GM23338 (cell line): ENCODE data around the gene EXOC2. TPM values are rescaled to one million over a fixed set of nuclear protein-coding genes. Genes with fewer than 3 reads are reported as not detected.

ENCODE experiments used
- ATAC-seq: fragments of 200-7000 bp; cut with Tn5 transposase; 3 replicates; pipeline ENCODE4 v1.9.1; 2020
- DNase-seq: peaks from one replicate; pipeline ENCODE4 v3.0.0-alpha.2; 2015; ENCODE audit warnings: low spot score
- H2AFZ ChIP-seq: fragments of 200-600 bp; sonication (generic); 2 replicates; pipeline ENCODE4 v1.8.0; 2016; ENCODE audit warnings: antibody characterized with exemption, mild to moderate bottlenecking, moderate library complexity
- H3F3A ChIP-seq: fragments of 200-600 bp; sonication (generic); replicated peaks from 2 replicates; pipeline ENCODE4 v1.8.0; 2017; ENCODE audit warnings: antibody characterized with exemption, mixed run types, low read depth
- H3K27ac ChIP-seq: fragments of 200-600 bp; sonication (generic); 2 replicates; pipeline ENCODE4 v1.6.1; 2016; ENCODE audit warnings: low read depth
- H3K27me3 ChIP-seq: fragments of 200-600 bp; sonication (generic); 2 replicates; pipeline ENCODE4 v1.8.0; 2016; ENCODE audit warnings: mild to moderate bottlenecking, mixed run types, moderate library complexity; ENCODE audit not compliant: insufficient read depth
- H3K36me3 ChIP-seq: fragments of 200-600 bp; sonication (generic); 2 replicates; pipeline ENCODE4 v1.8.0; 2016; ENCODE audit warnings: mild to moderate bottlenecking; ENCODE audit not compliant: insufficient read depth
- H3K4me1 ChIP-seq: fragments of 200-600 bp; sonication (generic); 2 replicates; pipeline ENCODE4 v1.8.0; 2016; ENCODE audit warnings: mild to moderate bottlenecking, moderate library complexity; ENCODE audit not compliant: insufficient read depth
- H3K4me2 ChIP-seq: fragments of 200-600 bp; sonication (generic); 2 replicates; pipeline ENCODE4 v1.7.1; 2017; ENCODE audit warnings: mixed run types
- H3K4me3 ChIP-seq: fragments of 200-600 bp; sonication (generic); 2 replicates; pipeline ENCODE4 v1.6.1; 2016; ENCODE audit warnings: mixed run types
- H3K79me2 ChIP-seq: fragments of 200-600 bp; sonication (generic); replicated peaks from 2 replicates; pipeline ENCODE4 v1.8.0; 2017; ENCODE audit warnings: mild to moderate bottlenecking; ENCODE audit not compliant: insufficient read depth
- H3K9me2 ChIP-seq: fragments of 200-600 bp; sonication (generic); 2 replicates; pipeline ENCODE4 v1.8.0; 2017; ENCODE audit not compliant: insufficient read depth
- H4K20me1 ChIP-seq: fragments of 200-600 bp; sonication (generic); replicated peaks from 2 replicates; pipeline ENCODE4 v1.8.0; 2017; ENCODE audit warnings: mild to moderate bottlenecking; ENCODE audit not compliant: insufficient read depth
- H3K27ac Mint-ChIP-seq: 2 replicates; pipeline ENCODE4 v1.8.0; 2020; ENCODE audit warnings: inconsistent platforms, mild to moderate bottlenecking, moderate library complexity, mixed read lengths
- H3K27me3 Mint-ChIP-seq: 3 replicates; pipeline ENCODE4 v1.8.0; 2022; ENCODE audit warnings: low read depth, mild to moderate bottlenecking, moderate library complexity, mixed read lengths, inconsistent platforms; ENCODE audit not compliant: insufficient read depth, poor library complexity
- H3K36me3 Mint-ChIP-seq: 3 replicates; pipeline ENCODE4 v1.8.0; 2021; ENCODE audit warnings: low read depth, mild to moderate bottlenecking, inconsistent platforms, moderate library complexity, mixed read lengths
- H3K4me1 Mint-ChIP-seq: 3 replicates; pipeline ENCODE4 v1.8.0; 2020; ENCODE audit warnings: mild to moderate bottlenecking, inconsistent platforms, mixed read lengths
- H3K4me3 Mint-ChIP-seq: 3 replicates; pipeline ENCODE4 v1.8.0; 2021; ENCODE audit warnings: moderate library complexity, mild to moderate bottlenecking, inconsistent platforms, mixed read lengths
- H3K9me3 Mint-ChIP-seq: 3 replicates; pipeline ENCODE4 v1.8.0; 2020; ENCODE audit warnings: moderate library complexity, mild to moderate bottlenecking, inconsistent platforms, mixed read lengths
- CREB1 ChIP-seq: fragments of 250-450 bp; sonication (Bioruptor Pico); IDR thresholded peaks from 2 replicates; pipeline ENCODE4 v1.5.0; 2020; ENCODE audit warnings: low read depth, mild to moderate bottlenecking, moderate library complexity
- CTCF ChIP-seq, 2 experiments: fragments of 200-600 bp in 1 of 2; sonication (generic) in 1 of 2; conservative IDR thresholded peaks; 2 replicates each; pipeline versions ENCODE4 v1.5.1 to v1.6.1; 2016 to 2017; ENCODE audit warnings: antibody characterized with exemption in 2 of 2, low read depth in 2 of 2, mild to moderate bottlenecking in 2 of 2, moderate library complexity in 1 of 2
- ETS1 ChIP-seq: IDR thresholded peaks from 2 replicates; pipeline ENCODE4 v1.6.1; 2016; ENCODE audit warnings: antibody characterized with exemption
- EZH2phosphoT487 ChIP-seq: fragments of 200-600 bp; sonication (generic); IDR thresholded peaks from one replicate; pipeline ENCODE4 v1.8.1; 2018; ENCODE audit warnings: antibody characterized with exemption; ENCODE audit not compliant: unreplicated experiment
- NANOG ChIP-seq: IDR thresholded peaks from 2 replicates; pipeline ENCODE4 v1.6.1; 2016; ENCODE audit warnings: antibody characterized with exemption, borderline replicate concordance
- POLR2AphosphoS5 ChIP-seq: IDR thresholded peaks from 2 replicates; pipeline ENCODE4 v1.6.1; 2016; ENCODE audit warnings: antibody characterized with exemption, low read depth
- REST ChIP-seq: IDR thresholded peaks from one replicate; pipeline ENCODE4 v1.6.1; 2018; ENCODE audit warnings: antibody characterized with exemption; ENCODE audit not compliant: unreplicated experiment
- STAT1 ChIP-seq: IDR thresholded peaks from one replicate; pipeline ENCODE4 v1.6.1; 2016; ENCODE audit warnings: antibody characterized with exemption; ENCODE audit not compliant: unreplicated experiment
- ZNF114 ChIP-seq: fragments of 250-450 bp; sonication (Bioruptor Pico); IDR thresholded peaks from 2 replicates; pipeline ENCODE4 v1.5.0; 2020; ENCODE audit warnings: mild to moderate bottlenecking, moderate library complexity
- ZNF331 ChIP-seq: fragments of 250-450 bp; sonication (Bioruptor Pico); IDR thresholded peaks from 2 replicates; pipeline ENCODE4 v1.5.0; 2020; ENCODE audit warnings: low read depth, mild to moderate bottlenecking, moderate library complexity
- polyA plus RNA-seq: library from polyadenylated mRNA; unstranded; fragments of >200 nt; fragmentation: Nextera tagmentation; extraction: Ambion mirVana; gene quantifications from 2 replicates; pipeline ENCODE4 v1.2.1, GENCODE V29; 2016
- total RNA-seq: library from RNA; depleted of rRNA; stranded (reverse); fragments of >200 nt; shearing (Covaris generic); gene quantifications from 2 replicates; pipeline ENCODE4 v1.2.3, GENCODE V29; 2014

Gene EXOC2
- total and polyA plus RNA-seq, 2 experiments from 2014 or later: 28.7 to 93.6 TPM

- TF ChIP-seq REST: no peak
- TF ChIP-seq ETS1: no peak
- no peak for TF ChIP-seq ZNF114
- no peak for TF ChIP-seq STAT1
- TF ChIP-seq NANOG: no peak
- TF ChIP-seq CREB1 (CRISPR knock-in tag): no peak
- no peak for TF ChIP-seq ZNF331
- no peak for TF ChIP-seq EZH2phosphoT487
- TF ChIP-seq POLR2AphosphoS5: no peak
- TF ChIP-seq CTCF (conservative IDR thresholded peaks at IDR 0.05; ENCODE audit: low read depth in 2 of 2): no peak
Measured at GRCh38 chr6:718345-718744, 25.4 kb upstream of the EXOC2 start (continued).

GRCh38 chr6:717135-717534 is 24.2 kb upstream of the EXOC2 start:
- ATAC-seq (no peak), DNase-seq (no peak)
- H3K9me3 Mint-ChIP-seq: no peaks in the 10 kb centered on the region
- H2AFZ ChIP-seq: no peak overlapping the region
- no peak overlapping the region for H3K27ac ChIP-seq
- H3K27ac Mint-ChIP-seq: no peak overlapping the region
- peaks cover 5% of the 10 kb centered on the region for H3K27me3 Mint-ChIP-seq
- no peak overlapping the region for H3K4me3 ChIP-seq
- H3K36me3 Mint-ChIP-seq: no peaks in the 10 kb centered on the region
- no peaks in the 10 kb centered on the region for H3K36me3 ChIP-seq
- no peaks in the 10 kb centered on the region for H3K9me2 ChIP-seq
- H3K4me1 ChIP-seq: peaks cover 9% of the 10 kb centered on the region; the same call in 1 of the 2 replicates
- TF ChIP-seq CREB1 (CRISPR knock-in tag) (no peak), CTCF (conservative IDR thresholded peaks at IDR 0.05; ENCODE audit: low read depth in 2 of 2) (no peak), POLR2AphosphoS5 (no peak), ETS1 (no peak)
- no peak overlapping the region for H3K4me3 Mint-ChIP-seq
- no peaks in the 10 kb centered on the region for H3F3A ChIP-seq
- H3K4me2 ChIP-seq: no peak overlapping the region
- H3K27me3 ChIP-seq: no peaks in the 10 kb centered on the region
- no peaks in the 10 kb centered on the region for H4K20me1 ChIP-seq
- no peaks in the 10 kb centered on the region for H3K79me2 ChIP-seq
- peaks cover 16% of the 10 kb centered on the region for H3K4me1 Mint-ChIP-seq
